Measurements from ENCODE around the gene ABLIM2. TPM values are rescaled to one million over a fixed set of nuclear protein-coding genes. Genes with fewer than 3 reads are reported as not detected.

ABLIM2 gene
- total RNA-seq, 1 experiment from 2014 or later = 1.0 TPM

DNA sequence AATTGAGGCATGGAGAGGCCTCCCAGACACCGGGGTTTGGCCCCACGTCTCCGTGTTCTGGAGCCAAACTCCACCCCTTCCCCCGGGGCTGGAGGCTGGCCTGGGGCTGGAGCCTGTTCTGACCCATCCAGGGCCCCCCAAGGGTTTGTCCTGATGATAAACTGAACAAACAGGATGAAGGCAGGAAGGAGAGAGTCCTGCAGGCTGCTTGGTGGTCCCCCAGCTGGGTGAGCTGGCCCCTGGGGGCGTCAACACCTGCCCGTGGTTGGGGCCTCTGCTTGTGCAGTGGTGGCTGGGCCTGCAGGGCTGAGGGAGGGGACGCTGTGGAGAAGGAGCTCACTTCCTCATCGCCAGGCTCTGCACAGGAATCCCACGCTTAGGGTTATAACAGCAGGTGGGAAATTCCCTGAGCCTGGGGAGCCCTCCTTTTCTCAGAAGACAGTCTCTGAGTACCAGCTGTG lies 42.7 kb upstream of the ABLIM2 start:
- H4K91ac ChIP-seq (ENCODE audit: insufficient read length, low read depth, low read length) = no peak overlapping the region
- no peak overlapping the region for H3K18ac ChIP-seq (ENCODE audit: insufficient read length, low read depth, low read length)
- no peaks in the 10 kb centered on the region for H3K79me1 ChIP-seq (ENCODE audit: insufficient read depth, low read depth, low read length, poor library complexity, severe bottlenecking)
- no peak overlapping the region for H2BK120ac ChIP-seq (ENCODE audit: low read depth, low read length, poor library complexity, severe bottlenecking)
- H3K9me3 ChIP-seq (ENCODE audit: control insufficient read depth, low read depth, low read length) = no peaks in the 10 kb centered on the region
- no peak overlapping the region for H2BK12ac ChIP-seq (ENCODE audit: insufficient read length, low read depth, low read length)
- no peak overlapping the region for H3K4me2 ChIP-seq (ENCODE audit: insufficient read depth, insufficient read length, low read length)
- H3K9ac ChIP-seq (ENCODE audit: extremely low read depth, insufficient read length, low read length) = no peak overlapping the region
- H3K4ac ChIP-seq (ENCODE audit: low read depth, low read length) = no peak overlapping the region
- WGBS (ENCODE audit: extremely low coverage, insufficient read length, low lambda C conversion rate) = no CpG with 5 or more reads among the region's 9 CpGs
- Mint-ChIP-seq H3K4me1 (0 out of 4 replicates have a peak, but pooled peaks cover 2% of the 10 kb centered on the region in 2 experiments), H3K36me3 (ENCODE audit: insufficient read depth in 1 of 3, low read depth in 3 of 3) (no peaks in the 10 kb centered on the region), H3K27ac (no peak overlapping the region), H3K27me3 (ENCODE audit: low read depth) (peaks cover 1% of the 10 kb centered on the region), H3K9me3 (no peaks in the 10 kb centered on the region), H3K4me3 (no peak overlapping the region)
- H3K27ac ChIP-seq (ENCODE audit: insufficient read length, low read depth, low read length) = no peak overlapping the region
- no peaks in the 10 kb centered on the region for H3K23me2 ChIP-seq (ENCODE audit: insufficient read length, low read depth, low read length, poor library complexity, severe bottlenecking)
- no peaks in the 10 kb centered on the region for H3K79me2 ChIP-seq (ENCODE audit: insufficient read depth, low read length)
- no peak overlapping the region for H2BK20ac ChIP-seq (ENCODE audit: low read depth, low read length, poor library complexity, severe bottlenecking)
- H3K23ac ChIP-seq (ENCODE audit: insufficient read length, low read depth, low read length) = no peak overlapping the region
- H2BK15ac ChIP-seq (ENCODE audit: low read depth, low read length) = no peak overlapping the region
- H3K4me1 ChIP-seq (ENCODE audit: insufficient read depth, low read length) = no peaks in the 10 kb centered on the region
- no peak overlapping the region for H4K5ac ChIP-seq (ENCODE audit: insufficient read length, low read depth, low read length)
- TF ChIP-seq, protein P1, sequence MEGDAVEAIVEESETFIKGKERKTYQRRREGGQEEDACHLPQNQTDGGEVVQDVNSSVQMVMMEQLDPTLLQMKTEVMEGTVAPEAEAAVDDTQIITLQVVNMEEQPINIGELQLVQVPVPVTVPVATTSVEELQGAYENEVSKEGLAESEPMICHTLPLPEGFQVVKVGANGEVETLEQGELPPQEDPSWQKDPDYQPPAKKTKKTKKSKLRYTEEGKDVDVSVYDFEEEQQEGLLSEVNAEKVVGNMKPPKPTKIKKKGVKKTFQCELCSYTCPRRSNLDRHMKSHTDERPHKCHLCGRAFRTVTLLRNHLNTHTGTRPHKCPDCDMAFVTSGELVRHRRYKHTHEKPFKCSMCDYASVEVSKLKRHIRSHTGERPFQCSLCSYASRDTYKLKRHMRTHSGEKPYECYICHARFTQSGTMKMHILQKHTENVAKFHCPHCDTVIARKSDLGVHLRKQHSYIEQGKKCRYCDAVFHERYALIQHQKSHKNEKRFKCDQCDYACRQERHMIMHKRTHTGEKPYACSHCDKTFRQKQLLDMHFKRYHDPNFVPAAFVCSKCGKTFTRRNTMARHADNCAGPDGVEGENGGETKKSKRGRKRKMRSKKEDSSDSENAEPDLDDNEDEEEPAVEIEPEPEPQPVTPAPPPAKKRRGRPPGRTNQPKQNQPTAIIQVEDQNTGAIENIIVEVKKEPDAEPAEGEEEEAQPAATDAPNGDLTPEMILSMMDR (conservative IDR thresholded peaks at IDR 0.05) = no peak
- H4K8ac ChIP-seq (replicated peaks; ENCODE audit: insufficient read length, low read depth, low read length) = no peak overlapping the region
- no peak overlapping the region for H2BK5ac ChIP-seq (ENCODE audit: insufficient read length, low read length)
- no peak for DNase-seq
- no peak overlapping the region for H2AFZ ChIP-seq (ENCODE audit: low read length)
- no peak overlapping the region for H2AK5ac ChIP-seq (ENCODE audit: insufficient read length, low read length)
- H3K14ac ChIP-seq (ENCODE audit: insufficient read depth, low read length) = no peak overlapping the region; the same call in 1 of the 2 replicates
- no peak overlapping the region for H3T11ph ChIP-seq (ENCODE audit: low read length)
- no peaks in the 10 kb centered on the region for H3K27me3 ChIP-seq (ENCODE audit: insufficient read depth, low read length)
- no peaks in the 10 kb centered on the region for H4K20me1 ChIP-seq (ENCODE audit: control insufficient read depth, insufficient read depth, insufficient read length)
- H3K56ac ChIP-seq (ENCODE audit: insufficient read length, low read depth, low read length) = no peak overlapping the region
